Activated CD4-positive, CD25-positive, alpha-beta regulatory T cell treated with anti-CD3 and anti-CD28 coated beads, Interleukin-2, amount 50 U/mL, for 72 hours (primary cell): ENCODE results near the gene C11orf21.

ENCODE experiments used
- DNase-seq: peaks from one replicate; pipeline ENCODE4 v3.0.0; 2021

C11orf21 gene

DNA sequence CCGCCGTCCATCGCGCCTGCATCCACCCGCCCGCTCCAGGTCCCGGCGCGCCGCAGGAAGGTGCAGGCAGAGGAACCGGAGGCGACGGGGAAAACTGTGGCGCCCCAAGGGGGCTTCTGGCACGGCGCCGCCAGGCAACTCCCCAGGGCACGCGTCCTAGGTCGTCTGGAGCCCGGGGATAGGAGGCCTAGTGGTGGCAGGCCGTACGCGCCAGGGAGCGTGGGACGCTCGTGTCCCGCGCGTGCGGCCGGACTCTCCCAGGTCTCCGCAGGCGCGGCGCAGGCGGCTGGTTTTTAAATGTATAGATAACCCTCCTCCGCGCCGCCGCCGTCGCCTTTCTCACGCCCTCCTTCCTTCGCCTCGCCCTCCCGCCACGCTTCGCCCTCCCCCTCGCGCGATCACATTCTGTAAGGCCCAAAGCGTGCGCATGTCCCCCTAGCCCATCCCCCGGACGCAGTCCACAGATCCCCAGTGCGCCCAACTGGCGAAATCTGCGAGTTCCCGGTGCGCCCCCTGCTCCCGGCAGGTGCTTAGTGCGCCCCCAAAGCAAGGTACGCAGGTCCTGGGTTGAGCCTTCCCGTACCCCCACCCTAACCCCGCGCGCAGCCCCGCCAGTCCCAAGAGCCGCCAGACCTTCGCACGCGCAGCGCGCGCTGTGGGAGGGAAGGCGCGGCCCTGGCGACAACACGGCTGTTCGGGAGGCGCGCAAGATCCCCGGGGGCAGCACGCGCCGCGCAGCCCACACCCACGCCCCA is 31.2 kb downstream of the C11orf21 start, which contains the start of gene ASCL2:
ASCL2 (minus strand) TSS at position 267 of the 755 bp plus-strand sequence; CDS start at position 11, 256 bp downstream.
- no peak for DNase-seq

DNA sequence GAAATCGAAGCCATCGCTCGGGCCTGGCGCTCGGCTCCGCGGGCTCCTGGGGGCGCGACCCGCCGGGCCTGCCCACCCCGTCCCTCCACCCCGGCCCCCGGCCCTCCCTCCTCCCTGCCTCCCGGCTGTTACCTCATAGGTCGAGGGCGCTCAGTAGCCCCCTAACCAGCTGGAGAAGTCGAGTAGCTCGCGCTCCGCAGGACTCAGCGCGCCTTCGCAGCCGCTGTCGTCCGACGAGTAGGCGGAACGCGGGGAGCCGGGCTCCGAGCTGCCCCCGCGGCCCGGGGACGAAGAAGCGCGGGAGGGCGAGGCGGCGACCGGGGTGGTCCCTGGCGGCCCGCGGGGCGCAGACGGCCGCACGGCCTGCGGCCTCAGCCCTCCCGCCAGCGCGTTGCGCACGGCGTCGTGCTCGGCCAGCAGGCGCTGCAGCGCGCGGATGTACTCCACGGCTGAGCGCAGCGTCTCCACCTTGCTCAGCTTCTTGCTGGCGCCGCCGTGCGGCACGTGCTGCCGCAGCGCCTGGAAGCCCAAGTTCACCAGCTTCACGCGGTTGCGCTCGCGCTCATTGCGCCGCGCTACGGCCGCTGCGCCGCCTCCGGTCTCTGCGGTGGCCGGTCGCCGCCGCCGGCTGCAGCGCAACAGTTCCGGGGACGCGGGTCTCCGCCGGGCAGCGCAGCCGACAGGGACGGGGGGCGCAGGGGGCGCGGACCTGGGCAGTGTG is 32.0 kb downstream of the C11orf21 start:
- peak; percentile 57 for DNase-seq

DNA sequence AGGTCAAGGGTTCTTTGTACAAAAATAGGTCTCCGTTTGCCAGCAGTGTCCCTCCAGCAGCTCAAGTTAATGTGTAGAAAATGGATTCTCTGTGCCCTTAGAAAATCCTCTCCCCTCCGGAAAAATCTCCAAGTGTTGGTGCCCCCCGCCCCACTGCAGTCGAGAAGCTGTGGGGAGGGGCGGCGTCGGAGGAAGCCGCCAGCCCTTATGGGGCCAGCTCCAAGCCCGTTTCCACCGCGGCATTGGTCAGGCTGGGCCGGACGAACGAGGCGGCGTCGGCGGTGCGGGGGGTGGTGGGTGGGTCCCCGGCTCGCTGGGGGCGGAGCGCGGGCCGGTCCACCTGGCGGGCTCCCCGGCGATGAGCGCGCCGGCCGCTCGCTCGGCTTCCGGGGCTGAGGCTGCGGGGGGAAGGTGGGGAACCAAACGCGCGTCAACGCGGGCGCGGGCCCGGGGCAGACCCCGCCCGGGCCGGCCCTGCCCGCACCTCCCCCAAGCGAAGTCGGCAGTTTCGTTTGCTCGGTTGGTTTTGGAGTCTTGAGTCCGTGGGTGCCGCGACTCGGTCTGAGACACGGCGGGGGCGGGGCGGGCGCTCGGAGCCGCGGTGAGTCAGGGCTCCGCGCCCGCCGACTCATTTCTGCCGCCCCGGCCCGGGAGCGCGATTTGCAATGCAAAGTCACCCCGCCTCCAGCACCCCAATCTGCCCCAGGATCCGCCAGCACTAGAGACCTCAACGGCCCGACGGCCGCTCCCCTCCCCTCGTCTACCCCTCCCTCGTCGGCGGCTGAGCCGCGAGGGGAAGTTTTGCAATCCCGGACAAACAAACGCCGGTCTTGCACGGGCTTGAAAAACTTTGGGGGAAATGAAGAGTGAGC is 32.8 kb downstream of the C11orf21 start:
- peak; percentile 79 for DNase-seq

DNA sequence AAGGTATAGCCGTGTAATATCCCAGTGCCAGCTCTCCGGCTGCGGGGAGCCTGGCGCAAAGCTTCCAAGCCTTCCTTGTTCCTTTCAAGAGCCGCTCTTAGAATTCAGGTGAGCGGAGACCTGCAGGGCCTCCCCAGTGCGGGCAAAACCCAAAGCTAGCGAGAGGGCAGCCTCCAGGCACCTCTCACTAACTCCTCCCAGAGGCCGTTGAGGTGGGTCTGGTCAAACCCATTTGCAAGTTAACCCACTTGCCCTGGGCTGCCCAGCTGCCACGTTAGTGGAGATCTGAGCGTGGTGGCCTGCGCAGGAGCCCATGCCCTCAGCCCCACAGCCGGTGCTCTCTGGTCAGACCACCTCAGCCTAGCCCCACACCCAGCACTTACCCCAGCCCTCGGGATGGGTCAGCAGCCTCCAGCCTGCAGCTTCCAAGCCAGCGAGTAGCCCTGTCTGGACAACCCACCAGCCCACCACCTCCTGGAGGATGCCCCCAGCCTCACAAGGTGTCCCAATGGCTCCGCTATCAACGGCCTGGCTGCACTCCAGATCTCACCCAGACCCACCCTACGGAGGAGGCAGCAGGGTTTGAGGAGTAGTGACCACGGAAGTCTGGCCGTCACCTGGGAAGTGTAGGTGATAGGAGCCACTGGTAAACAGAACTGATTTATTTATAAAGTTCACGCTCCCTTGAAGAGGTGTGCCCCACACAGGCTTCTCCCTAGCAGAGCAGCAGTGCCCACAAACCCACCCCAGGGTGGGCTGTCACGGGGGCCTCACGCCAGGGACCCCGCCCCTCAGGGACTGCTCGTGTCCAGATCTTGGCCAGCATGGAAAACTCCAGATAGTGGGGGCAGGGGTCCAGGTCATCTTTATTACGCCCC is 33.6 kb downstream of the C11orf21 start:
- DNase-seq: no peak

DNA sequence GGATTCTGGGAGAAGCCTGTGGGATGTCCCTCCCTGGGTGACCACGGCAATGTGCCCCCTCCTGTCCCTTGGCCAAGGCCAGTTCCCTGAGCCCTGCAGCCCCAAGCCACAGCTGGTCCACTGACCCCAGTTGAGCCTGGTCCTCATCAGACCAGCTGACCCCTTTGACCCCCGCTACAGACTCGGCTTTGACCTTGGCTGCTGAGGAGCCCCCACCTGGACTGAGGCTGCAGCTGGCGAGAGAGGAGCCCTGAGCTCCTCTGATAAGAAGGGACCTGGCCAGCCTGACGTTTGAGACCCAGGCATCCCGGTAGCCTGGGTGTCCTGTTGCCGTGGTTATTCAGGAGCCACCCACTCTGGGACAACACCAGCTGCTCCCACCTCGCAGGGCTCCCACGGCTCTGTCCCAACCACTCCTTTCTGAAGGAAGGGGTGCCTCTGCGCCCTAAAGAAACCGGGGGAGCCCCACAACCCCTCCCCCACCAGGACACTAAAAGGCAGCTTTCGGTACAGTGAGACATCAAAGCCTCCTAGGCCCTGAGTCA is 34.3 kb downstream of the C11orf21 start:
- DNase-seq: no peak

DNA sequence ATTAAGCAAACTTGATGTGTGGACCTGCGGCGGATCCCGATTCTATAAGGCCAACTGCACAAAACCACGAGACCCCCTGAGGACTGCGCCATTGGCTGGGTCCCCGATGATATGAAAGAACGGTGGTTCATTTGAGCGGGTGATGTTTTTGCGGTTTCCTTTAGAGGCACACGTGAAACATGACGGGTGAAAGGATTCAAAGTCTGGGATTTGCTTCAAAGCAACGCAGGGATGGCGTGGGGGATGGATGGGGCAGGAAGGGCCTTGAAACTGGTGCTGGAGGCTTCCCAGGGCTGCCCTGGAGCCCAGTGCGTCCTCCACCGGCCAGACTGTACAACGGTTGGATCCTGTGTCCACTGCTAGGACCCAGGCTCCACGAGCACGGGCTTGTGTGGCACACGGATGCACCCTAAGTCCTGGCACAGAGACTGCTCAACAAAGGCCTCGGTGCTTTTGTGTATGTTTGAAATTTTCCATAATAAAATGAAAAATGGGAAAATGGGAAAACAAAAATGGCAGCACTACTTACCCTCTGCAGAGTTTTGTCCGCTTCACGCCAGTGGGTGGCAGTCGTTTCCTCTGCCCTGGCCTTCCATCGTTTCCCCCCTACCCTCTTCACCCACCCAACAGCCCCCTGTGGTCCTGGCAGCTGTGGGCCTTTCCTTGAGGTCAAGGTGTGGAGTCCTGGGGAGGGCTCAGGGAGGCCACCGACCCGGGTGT is 35.0 kb downstream of the C11orf21 start:
- DNase-seq: no peak

DNA sequence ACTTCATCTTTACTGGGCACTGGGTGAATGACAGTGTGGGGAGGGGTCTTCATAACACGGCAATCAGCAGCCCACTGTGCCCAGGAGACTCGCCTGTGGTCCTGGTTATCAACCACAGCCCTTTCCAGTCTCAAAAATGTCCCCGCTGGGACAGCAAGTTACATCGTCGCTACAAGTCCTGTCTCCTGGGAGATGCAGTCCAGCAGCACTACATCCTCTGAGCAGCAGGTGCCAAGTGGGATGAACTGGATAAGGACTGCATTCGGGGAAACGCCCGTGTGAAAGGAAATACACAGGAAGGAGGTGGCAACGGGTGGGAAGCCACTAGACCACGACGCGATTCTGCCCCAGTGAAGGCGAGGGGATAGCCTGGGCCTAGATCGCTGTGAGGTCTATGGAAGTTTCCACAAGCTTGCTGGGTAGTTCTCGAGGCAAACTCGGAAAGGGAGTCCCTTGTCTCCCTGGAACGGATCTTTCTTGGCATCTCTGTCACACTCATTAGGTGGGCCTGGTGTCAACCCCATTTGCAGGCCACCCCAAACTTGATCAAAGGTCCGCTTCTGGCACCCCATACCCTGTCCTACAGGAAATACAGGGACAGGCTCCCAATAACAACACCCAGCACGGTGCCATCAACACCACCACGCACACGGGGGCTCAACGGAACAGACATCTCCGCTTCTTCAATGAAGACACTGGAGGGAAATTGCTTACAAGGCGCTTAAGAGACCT is 35.7 kb downstream of the C11orf21 start:
- DNase-seq: no peak

DNA sequence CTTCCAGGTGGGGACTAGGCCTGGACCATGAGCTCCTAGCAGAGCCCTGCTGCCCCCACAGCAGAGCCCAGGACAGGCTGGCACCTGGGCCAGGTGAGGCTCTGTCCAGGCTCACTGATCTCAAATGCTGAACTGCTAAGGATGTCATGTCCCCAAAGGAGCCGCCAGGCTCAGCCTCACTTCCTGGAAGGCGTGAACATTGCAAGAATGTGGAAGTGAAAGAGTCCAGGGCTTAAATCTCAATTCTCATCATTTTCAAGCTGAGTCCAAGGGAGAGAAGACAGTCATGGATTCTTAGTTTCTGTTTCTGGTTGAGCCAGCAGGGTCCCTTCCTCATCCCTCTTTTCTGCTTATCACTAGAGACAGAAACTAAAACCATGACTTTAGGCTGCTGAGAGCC is 36.3 kb downstream of the C11orf21 start:
- DNase-seq: no peak

DNA sequence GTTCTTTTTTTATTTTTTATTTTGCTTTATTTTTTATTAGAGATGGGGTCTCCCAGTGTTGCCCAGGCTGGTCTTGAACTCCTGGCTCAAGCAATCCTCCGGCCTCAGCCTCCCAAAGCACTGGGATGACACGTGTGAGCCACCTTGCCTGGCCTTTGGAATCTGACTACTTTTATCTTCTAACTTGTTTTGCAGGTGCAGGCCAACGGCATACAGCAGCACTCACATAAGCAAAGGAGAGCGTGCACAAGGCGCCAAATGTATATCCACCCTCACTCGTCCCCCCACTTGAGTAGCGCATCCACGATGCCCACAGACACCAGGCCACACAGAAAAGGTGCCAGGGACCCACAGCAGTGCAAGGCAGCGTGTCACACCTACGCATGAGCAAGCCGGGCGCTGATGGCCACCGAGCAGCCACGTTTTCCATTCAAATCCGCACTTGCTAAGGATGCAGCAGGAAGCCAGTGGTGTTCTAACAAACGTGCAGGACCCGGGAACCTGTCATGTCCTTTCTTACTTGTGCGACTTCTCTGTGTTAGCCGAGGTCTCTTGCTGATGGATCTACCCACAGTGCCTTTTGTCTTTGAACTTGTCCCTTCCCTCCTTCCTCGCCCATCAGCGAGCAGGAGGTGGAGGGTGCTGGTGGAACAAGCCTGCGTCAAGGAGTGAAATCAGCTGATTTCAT is 37.2 kb downstream of the C11orf21 start:
- DNase-seq: no peak

DNA sequence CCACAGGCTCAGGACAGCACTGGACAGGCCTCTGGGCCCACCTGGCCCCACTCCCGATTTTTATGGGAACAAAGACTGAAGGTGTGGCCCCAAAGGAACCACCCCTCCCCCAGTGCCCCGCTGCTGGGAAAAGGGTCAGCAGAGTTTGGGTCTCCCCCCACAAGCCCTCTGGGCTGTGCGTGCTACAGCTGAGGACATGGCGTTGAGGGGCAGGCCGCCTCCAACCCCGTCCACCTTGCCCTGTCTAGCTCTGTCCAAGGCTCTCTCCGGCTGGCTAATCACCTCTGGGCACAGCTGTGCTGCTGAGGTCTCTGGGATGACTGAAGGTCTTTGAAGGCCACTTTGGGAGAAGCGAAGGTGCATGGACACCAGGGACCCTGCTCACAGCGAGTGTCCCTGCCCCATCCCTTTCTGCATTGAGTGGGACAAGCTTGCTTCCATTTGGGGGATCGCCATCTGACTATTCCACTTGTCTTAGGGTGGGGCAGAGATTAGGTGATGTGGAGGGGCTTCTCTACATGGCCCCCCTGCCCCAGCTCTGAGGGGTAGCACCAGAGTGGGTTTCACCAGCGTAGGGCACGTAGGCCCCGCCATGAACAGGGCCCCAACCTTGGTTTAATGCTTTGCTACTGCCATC is 37.9 kb downstream of the C11orf21 start:
- DNase-seq: no peak

DNA sequence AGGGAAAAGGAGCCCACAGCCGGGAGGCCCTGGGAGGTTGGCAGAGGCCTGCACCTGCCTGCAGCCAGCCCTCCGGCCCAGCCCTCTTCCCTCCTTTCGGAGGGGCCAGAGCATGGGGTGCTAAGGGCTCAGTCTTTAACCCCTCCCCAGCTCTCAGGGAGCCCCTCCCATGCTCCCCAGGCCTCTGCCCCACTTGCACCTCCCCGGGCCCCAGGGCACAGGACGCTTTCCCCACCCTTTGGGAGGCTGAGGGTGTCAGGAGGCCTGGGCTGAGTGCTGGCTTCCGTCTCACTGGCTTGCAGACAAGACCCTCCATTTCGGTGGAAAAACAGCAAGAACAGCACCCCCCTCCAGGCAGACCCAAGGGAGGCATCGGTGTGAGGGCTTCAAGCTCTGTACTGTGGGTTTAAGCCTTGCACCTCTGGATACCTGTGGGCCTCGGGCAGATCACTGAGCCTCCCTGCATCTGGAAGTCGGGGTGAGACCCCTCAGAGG is 38.6 kb downstream of the C11orf21 start:
- no peak for DNase-seq

DNA sequence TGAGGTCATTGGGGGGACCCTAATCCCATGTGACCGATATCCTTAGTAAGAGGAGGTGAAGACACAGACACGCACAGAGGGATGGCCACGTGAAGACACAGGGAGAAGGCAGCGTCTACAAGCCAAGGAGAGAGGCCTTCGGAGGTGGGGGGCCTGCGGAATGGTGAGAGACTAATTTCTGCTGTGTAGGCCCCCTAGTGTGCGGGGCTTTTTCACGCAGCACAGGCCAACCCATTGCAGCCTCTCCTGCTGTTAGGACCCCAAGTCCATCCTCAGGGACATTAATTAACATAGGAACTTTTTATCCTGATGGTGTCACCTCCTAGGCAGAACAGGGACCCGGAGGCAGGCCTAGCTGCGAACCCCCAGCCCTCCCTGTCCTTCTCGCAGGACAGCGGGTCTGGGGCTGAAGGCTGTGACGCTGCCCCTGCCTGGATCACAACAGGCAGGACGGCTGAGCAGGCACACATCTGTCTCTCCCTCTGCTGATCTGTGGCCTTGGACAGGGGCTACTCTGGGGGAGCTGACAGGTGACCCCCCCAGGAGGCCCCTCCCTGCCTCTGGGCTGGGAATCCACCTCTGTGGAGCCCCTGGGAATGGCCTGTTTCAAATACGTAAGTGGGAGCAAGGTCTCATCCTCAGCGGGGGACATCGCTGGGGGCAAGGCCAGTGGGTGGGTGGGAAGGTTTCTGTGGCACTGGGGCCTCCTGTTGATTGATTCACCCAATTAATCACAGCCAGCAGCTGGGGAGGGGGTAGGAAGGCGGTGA is 39.2 kb downstream of the C11orf21 start:
- DNase-seq: no peak

DNA sequence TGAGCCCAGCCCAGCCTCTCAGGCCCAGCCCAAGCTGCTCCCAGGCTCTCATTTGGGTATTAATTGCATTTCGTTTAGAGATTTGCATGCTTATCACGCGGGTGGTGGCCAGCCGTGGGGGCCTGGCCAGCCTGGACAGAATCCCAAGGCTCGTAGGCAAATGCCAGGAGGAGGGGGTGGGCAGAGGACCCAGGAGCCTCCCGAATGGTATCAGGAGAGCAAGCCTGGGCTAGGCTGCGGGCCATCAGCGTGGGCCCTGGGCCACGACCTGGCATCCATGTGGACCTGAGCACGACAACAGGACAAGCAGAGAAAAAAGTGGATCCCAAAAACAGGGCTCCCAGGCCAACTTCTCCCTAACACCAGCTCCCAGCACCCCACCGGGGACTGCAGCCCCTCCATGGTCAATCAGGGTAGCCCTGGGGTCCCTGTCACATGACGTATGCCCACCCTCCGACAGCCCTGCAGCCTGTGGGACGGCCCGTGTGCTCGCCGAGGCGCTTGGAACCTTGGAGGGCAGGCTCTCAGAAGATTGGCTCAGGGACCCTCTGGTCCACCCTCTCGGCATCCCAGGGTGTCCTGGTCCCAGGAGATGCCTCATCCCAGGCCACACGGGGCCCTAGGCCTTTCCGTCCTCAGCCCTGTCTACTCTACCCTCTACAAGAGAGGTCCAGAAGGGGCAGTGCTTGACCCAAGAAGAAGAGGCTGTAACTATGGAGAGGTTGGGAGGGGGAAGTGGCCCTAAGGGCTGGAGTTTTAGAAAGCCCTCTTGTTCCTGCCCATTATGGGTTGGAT is 40.1 kb downstream of the C11orf21 start:
- DNase-seq: no peak

DNA sequence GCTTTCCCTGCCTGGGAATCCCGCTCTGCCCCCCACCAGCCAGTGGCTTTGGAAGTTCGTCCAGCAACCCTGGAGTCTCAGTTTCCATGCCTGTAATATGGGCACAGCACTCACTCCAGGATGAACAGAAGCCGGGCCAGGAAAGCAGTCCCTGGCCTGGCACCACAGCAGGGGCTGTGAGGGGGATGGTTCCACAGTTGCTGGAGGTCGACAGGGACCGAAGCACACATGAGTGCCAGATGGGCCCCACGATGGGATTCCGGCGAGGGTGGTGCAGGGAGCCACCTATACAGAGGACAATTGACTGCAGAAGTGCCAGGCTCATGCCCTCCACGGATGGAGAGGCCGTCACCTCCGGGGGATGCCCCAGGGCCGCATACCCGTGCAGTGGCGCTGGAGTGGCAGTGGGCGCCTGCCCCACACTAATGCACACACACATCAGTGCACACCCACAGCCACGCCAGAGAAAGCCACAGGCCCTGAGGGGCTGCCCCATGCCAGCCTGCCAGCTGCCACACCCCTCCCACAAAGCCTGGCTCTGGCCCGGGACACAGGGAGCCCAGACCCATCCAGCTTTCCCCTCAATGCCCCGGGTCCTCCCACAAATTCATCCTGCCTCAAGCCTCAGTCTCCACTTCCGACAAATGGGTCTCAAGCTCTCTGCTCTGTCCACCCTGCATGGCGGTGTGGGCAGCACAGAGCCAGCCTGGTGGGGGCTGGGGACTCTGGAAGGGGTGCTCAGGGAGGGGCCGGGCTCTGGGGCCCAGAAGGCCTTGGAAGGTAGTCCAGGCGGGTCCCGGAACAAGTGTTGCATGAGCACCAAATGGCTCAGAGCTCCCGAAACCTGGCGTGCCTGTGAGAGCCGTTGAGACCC is 41.0 kb downstream of the C11orf21 start:
- DNase-seq: no peak

DNA sequence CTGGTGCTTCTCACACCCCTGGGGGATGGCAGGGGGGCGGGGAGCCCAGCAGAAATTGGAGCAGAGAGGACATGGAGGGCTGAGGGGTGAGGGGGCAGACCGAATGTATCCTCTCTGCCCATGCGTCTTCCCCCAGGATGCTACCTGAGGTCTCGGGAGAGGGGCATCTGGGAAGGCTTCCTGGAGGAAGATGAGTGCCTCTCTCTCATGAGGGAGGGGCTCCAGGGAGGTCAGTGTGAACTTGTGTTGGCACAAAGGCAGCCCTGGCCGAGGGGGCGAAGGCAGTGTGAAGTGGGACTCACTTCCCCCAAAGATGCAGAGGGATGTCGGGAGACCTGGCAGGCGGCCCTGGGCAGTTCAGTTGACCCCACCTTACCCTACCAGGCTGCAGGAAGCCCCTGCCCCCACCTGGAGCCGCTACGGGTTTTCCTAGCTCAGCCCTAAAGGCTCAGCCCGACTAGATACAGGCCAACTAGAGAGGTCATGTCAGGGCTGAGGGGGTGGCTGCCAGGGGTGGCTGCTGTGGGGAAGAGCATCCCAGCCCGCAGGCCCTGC is 41.7 kb downstream of the C11orf21 start:
- no peak for DNase-seq

DNA sequence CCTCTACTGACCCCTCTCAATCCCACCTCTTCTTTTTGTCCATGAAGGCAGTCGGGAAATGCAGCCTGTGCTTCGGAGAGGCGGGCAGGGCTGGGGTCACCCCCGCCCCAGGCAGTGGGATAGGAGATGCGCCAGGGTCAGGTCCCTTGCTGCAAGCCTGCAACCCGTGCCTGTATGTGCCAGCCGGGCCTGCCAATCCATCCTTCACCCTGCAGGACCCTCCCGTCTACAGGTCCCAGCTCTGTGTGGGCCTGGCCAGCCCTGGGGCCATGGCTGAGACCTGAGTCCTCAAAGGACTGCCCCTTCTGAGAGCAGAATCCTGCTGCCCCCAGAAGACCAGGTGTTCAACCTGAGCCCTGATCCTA is 42.3 kb downstream of the C11orf21 start:
- DNase-seq: no peak
